ENCODE results near the gene ALDOB. TPM values are rescaled to one million over a fixed set of nuclear protein-coding genes. Genes with fewer than 3 reads are reported as not detected.

The ALDOB gene
- total and polyA plus RNA-seq, 2 of the 13 experiments (the other 11 are each of a cell fraction or from before 2014, with no cell fraction given) = 0.29 to 0.97 TPM

- TF ChIP-seq NKX3-1 (CRISPR knock-in tag; IDR thresholded peaks at IDR 0.05) (no peak), ZNF850 (CRISPR knock-in tag; conservative IDR thresholded peaks at IDR 0.05) (no peak), MIER3 (CRISPR knock-in tag; IDR thresholded peaks at IDR 0.05; ENCODE audit: borderline replicate concordance) (peak; percentile 40; the same call in 1 of the 2 replicates), ZNF678 (CRISPR knock-in tag; IDR thresholded peaks at IDR 0.05) (no peak), PATZ1 (CRISPR knock-in tag; IDR thresholded peaks at IDR 0.05) (peak; percentile 22; the same call in 1 of the 2 replicates), HMGXB4 (CRISPR knock-in tag; IDR thresholded peaks at IDR 0.05; ENCODE audit: borderline replicate concordance in 1 of 2, low read depth in 1 of 2) (peak in 1 of 2 experiments; percentile 55; a peak in 1 of 4 replicates), ZNF552 (CRISPR knock-in tag; IDR thresholded peaks at IDR 0.05; ENCODE audit: borderline replicate concordance) (no peak), ZNF775 (CRISPR knock-in tag; IDR thresholded peaks at IDR 0.05; ENCODE audit: borderline replicate concordance) (no peak), ZNF598 (CRISPR knock-in tag; IDR thresholded peaks at IDR 0.05; ENCODE audit: borderline replicate concordance) (no peak), SMC3 (IDR thresholded peaks at IDR 0.05; ENCODE audit: low read length) (peak; percentile 97), HDAC1 (CRISPR knock-in tag; IDR thresholded peaks at IDR 0.05) (peak; percentile 34; the same call in 1 of the 2 replicates), EP300 (IDR thresholded peaks at IDR 0.05; ENCODE audit: low read depth in 2 of 2, low read length in 2 of 2) (peak in 1 of 2 experiments; percentile 58; a peak in 1 of 4 replicates), EP300 (CRISPR knock-in tag; IDR thresholded peaks at IDR 0.05; ENCODE audit: borderline replicate concordance) (no peak), DPF2 (CRISPR knock-in tag; IDR thresholded peaks at IDR 0.05; ENCODE audit: borderline replicate concordance, low read depth) (no peak), BRCA1 (CRISPR knock-in tag; IDR thresholded peaks at IDR 0.05) (0 out of 2 replicates have a peak, but pooled peaks have one; percentile 81), TFDP2 (CRISPR knock-in tag; IDR thresholded peaks at IDR 0.05) (no peak), ZNF432 (CRISPR knock-in tag; IDR thresholded peaks at IDR 0.05; ENCODE audit: borderline replicate concordance) (no peak), ZNF276 (CRISPR knock-in tag; IDR thresholded peaks at IDR 0.05; ENCODE audit: low read depth) (no peak), REPIN1 (CRISPR knock-in tag; IDR thresholded peaks at IDR 0.05; ENCODE audit: borderline replicate concordance, low read depth) (peak; percentile 31; the same call in 1 of the 2 replicates), ZMYM4 (CRISPR knock-in tag; IDR thresholded peaks at IDR 0.05) (peak; percentile 67; the same call in 1 of the 2 replicates), YEATS4 (CRISPR knock-in tag; IDR thresholded peaks at IDR 0.05; ENCODE audit: borderline replicate concordance) (no peak)
Measured at GRCh38 chr9:101387871-101388506, 47.6 kb downstream of the ALDOB start (continued).
